NCI-H2107 treated with DMSO at 0.1 percent for 48 hours (cell line): Measurements from ENCODE around the gene SLC22A23.
"Not testable (repeated sequence)": the region's sequence is repeated elsewhere in the genome, so short reads cannot be mapped to it uniquely, and the experiment has no call there.

Source experiments
- DNase-seq: peaks from one replicate; lab custom pipeline; 2025; ENCODE audit not compliant: unreplicated experiment; lab: John Stamatoyannopoulos, UW

SLC22A23 gene

DNA sequence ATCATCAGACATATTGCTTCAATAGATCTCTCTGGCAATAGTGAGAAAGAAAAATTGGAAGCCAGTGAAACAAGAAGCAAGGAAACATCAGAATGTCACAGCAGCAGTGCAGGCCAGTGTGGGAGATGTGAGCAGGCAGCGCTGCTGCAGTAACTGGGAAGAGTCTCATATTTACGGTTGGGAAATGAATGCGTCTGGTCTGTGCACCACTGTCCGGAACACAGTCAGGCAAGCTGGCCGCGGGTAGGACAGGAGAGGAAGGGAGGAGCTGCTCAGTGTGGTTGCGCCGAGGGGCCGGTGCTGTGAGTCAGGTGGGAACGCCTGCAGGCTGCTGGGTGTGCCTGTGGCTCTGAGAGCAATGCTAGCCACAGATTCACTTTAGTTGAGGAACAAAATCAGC lies 204.5 kb downstream of the SLC22A23 start:
- no peak for DNase-seq

DNA sequence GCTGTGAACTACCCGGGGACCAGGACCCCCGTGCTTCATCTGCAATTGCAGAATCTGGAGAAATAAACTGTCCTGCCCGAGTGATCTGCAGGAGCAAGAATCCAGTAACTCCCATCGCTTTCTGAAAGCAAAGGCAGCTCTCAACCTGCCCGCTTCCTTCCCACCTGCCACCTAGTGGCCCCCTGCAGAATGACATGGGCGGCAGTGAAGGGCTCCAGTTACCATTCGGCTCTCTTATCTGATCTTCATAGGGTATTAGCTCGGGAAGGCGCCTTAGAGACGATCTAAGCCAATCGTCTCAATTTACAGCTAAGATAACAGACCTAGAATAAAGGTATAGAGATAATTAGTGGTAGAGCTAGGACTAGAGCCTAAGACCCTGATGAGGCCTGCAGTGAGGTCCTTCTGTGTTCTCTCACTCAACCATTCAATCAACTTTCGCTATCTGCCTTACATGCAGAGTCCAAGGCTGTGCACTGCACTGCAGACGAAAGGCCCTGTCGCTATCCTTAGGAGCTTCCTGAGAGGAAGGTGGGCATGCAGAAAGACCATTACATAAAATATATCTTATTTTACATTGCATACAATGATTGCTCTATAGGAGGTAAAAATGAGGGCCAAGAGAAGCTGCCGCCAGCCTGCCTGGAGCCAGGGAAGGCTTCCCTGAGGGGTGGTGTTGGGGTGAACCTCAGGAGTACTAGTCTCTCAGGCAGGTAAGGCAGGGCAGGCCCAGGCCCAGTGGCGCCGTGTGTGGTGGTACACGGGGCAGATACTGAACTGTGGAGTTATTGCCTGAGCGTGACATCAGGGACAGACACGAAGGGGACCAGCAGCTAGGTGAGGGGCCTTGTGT lies 205.2 kb downstream of the SLC22A23 start:
- peak; percentile 62 for DNase-seq

DNA sequence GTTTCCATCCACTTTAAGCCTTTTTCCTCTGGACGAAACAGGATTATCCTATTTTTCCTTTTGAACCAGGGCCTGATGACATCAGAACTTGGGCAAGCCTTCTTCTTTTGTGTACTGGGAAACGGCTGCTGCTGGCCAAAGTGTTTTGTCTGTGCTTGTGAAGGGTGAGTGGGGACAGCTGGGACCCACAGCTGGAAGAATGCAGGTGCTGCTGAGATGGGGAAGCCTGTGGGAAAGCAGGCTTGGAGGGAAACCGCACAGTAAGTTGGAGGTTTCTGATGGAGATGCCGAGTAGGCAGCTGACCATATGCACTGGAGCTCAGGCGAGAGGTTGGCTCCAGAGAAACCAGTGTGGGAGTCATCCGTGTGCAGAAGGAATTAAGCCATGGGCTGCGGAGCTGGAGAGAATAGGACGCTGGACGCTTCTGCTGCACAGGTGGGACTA lies 206.6 kb downstream of the SLC22A23 start:
- peak; percentile 62 for DNase-seq

DNA sequence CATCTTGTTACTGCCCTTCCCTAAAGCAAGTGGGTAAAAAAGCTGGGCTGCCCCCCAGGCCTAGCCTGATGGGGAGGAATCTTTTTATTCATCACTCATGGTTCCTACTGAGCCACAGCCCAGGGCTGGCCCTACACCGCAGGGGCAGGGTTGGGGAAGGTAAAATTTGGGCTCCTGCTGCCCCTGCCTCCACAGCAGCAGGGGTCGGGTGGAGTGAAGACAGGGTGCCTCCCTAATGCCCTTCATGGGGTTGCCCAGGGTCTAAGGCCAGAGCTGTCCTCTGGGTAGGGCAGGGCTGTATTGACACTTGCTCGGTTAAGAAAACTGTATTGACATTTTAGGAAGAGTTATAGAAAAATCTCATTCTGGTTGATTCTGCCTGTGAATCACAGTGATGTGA lies 207.0 kb downstream of the SLC22A23 start:
- no peak for DNase-seq

DNA sequence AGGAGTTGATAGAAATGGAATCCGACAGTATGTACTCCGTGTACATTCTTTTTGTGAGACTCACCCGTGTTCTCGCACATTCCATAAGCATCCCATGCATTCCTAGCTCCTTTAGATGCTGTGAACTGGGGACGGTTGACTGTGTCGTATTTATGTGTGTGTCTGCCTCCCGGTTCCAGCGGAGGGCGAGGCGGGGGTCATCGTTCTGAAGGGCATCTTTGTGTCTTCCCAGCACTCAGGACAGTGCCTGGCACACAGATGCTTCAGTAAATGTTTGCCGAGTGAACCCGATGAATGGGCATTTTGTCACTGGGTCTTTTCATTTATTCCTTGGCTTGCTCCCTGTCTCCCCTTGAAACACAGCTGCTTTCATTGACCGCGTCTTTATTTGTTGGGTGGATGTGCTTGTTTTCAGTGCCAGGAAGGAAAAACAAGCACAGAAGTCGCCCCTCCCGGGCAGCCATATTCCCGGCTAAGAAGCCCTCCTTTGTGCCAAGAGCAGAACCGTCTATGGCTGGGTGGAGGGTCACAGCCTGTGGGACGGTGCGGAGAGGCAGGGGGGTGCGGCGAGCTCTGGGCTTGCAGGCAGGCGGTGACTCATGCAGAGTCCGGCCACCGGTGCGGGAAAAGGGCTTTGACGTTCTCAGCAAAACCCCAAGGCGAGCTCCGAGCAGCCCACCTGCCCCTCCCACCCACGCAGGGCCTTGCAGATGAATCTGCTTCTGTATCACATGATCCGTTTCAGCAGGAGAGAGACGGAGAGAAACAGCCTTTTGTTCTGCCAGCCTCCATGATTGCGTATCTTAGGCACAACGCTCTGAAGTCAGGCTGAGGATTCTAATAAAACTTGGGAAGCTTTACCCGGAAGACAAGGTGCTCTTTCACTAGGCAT lies 209.3 kb downstream of the SLC22A23 start:
- no peak for DNase-seq

DNA sequence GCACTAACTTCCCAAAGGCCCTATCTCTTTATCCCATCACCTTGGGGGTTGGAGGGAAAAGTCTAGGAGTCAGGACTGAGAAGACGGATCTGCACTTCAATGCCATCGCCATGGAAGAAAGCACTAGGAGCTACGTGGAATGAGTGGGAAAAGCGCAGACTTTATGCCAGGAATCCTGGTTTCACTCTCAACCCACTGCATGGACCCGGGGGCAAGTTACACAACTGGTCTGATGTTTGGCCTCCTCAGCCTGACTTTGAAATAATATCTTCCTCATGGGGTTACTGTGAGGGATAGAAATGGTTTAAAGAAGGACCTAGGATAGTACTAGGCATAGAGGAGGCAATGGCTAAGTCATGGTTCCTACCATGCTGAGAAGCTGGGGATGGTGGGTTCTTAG lies 211.6 kb downstream of the SLC22A23 start:
- no peak for DNase-seq

DNA sequence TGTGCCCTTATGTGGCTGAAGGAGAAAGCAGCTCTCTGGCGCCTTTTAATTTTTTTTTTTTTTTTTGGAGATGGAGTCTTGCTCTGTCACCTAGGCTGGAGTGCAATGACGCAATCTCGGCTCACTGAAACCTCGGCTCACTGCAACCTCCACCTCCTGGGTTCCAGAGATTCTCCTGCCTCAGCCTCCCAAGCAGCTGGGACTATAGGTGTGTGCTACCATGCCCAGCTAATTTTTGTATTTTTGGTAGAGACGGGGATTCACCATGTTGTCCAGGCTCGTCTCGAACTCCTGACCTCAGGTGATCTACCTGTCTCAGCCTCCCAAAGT lies 212.1 kb downstream of the SLC22A23 start:
- DNase-seq, result not testable (repeated sequence)

- DNase-seq, result no peak
These were observed 212.6 kb downstream of the SLC22A23 start for GRCh38 chr6:3244003-3244831.

- DNase-seq, result no peak
These were observed 214.1 kb downstream of the SLC22A23 start for GRCh38 chr6:3242768-3243167.

GRCh38 chr6:3241745-3242144 lies 215.1 kb downstream of the SLC22A23 start:
- not testable (repeated sequence) for DNase-seq

DNA sequence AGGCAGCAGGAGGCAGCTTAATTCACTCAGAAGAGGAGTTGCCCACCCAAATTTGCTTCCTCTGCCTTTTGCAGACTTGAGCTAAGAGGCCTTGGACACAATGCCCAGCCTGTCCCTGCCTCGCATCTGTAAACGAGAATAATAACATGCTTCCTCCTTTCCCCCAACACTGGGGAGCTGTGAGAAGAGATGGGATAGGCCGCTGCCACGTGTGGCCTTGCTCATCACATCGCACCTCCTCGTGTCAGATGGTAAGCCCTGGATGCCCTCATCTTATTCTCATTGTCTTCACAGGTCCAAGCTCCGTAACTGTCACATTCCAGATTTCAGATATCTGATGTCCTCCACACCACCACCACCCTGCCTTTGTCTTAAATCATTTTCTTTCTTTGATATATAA lies 216.3 kb downstream of the SLC22A23 start:
- no peak for DNase-seq

DNA sequence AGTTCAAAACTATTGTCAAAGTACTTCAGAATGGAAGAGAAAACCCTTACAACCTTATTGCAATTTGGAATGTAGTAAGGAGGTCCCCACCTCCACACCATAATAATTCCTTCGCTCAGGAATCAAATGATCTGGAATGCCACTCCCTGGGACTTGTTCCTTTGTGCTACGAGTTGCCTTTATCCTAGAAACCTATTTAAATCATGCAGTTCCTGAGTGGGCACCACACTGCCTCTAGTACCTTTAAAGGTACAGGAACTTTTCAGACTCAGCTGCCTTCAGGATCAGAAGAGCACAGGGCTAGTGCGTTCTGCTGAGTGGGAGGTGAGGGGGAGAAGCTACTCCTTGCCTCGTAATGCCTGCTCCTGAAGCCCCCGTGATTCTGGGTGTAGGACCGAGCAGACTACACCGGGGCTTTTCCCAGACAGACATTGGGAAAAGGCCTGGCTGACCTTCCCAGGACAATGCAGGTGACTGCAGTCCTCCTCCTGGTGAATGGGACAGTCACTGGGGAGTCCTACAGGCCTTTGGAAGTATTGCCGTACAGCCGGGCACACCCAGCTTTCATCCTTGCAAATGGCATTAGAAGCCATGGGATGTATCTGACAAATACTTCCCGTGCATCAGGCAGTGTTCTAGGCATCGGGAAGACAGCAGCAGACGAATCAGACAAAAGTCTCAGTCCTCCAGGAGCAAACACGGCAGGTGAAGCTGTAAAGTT lies 217.6 kb downstream of the SLC22A23 start:
- no peak for DNase-seq

GRCh38 chr6:3237761-3238662 lies 218.8 kb downstream of the SLC22A23 start:
- no peak for DNase-seq

DNA sequence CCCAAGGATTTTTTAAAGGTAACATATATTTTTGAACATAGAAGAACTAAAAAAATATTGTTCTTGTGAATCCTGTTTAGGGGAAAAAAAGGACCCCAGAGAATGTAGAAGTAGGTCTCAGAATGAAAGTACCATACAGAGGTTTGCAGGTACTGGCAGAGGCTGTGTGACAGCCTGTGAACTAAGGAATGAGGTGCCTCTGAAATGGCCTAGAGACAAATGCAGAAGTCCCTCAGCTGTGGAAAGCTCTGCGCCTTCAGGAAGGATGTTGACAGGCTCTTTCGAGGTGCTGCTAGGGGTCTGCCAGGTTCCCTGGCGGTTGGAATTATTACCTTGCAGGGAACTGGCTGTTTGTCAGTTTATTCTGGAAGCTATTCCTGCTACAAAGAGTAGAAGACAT lies 220.8 kb downstream of the SLC22A23 start:
- no peak for DNase-seq

- DNase-seq, result no peak
These were observed 221.4 kb downstream of the SLC22A23 start for GRCh38 chr6:3235486-3235885.

DNA sequence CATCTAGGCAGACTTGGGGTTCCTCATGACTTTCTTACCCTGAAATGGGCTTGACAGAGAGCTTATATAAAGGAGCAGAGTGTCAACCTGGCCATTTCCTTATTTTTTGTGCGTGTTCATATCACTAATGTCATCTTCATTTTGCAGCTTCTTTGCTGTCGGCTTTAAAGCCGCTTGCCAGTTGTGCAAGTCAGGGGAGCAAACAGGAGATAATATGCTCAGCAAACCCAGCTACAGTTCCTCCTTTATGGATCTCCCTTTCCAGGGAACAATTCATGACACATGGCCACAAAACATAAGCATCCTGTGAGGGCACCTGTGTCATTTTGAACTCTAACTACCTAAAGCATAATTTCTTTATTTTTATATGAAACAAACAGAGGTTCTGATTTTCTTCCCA lies 222.9 kb downstream of the SLC22A23 start:
- no peak for DNase-seq

GRCh38 chr6:3233321-3233720 lies 223.5 kb downstream of the SLC22A23 start:
- no peak for DNase-seq

DNA sequence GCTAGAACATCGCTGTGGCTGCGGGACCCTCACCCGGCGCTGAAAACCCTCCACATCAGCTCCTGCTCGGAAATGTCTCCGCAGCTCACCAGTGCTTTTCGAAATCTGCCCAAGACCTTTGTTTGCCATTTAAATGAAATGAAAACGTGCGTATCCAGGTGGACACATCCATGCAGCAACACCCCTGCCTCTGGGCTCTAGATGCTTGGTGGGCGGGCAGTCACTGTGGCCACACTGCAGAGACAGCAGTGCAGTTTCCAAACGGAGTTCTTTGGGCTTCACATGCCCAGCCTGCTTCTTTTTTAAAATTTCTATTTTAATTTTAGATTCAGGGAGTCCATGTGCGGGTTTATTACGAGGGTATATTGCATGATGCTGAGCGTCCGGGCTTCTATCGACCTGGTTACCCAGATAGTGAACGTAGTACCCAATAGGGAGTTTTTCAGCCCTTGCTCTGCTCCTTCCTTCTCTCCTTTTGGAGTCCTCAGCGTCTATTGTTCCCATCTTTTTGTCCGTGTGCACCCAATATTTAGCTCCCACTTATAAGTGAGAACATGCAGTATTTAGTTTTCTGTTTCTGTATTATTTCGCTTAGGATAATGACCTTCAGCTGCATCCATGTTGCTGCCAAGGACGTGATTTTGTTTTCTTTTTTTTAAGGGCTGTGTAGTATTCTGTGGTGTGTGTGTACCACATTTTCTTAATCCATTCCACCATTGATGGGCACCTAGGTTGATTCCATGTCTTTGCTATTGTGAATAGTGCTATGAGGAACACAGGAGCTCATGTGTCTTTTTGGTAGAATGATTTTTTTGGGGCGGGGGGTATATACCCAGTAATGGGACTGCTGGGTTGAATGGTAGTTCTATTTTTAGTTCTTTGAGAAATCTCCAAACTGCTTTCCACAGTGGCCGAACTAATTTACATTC lies 224.6 kb downstream of the SLC22A23 start:
- DNase-seq, result no peak
